NCI-H1436 treated with DMSO at 0.1 percent for 48 hours (cell line): Measurements from ENCODE around the gene CFAP54.
"Not testable (repeated sequence)": the region's sequence is repeated elsewhere in the genome, so short reads cannot be mapped to it uniquely, and the experiment has no call there.

Source experiments
- DNase-seq: peaks from one replicate; lab custom pipeline; 2025; lab: John Stamatoyannopoulos, UW

CFAP54 gene

GRCh38 chr12:96623656-96624217, 134.4 kb downstream of the CFAP54 start:
- no peak for DNase-seq

GRCh38 chr12:96635844-96636243, 146.5 kb downstream of the CFAP54 start:
- DNase-seq = no peak

- no peak for DNase-seq
Measured at GRCh38 chr12:96636895-96637294, 147.5 kb downstream of the CFAP54 start.

GRCh38 chr12:96648923-96649322, 159.5 kb downstream of the CFAP54 start:
- no peak for DNase-seq

GRCh38 chr12:96652870-96653269, 163.5 kb downstream of the CFAP54 start:
- DNase-seq = no peak

GRCh38 chr12:96658075-96658474, 168.7 kb downstream of the CFAP54 start:
- DNase-seq = no peak

GRCh38 chr12:96669786-96670185, 180.4 kb downstream of the CFAP54 start:
- DNase-seq = no peak

GRCh38 chr12:96670334-96670899, 181.0 kb downstream of the CFAP54 start:
- DNase-seq = no peak

GRCh38 chr12:96675519-96675918, 186.1 kb downstream of the CFAP54 start:
- not testable (repeated sequence) for DNase-seq

GRCh38 chr12:96677363-96677762, 188.0 kb downstream of the CFAP54 start:
- no peak for DNase-seq

GRCh38 chr12:96687719-96688118, 198.3 kb downstream of the CFAP54 start:
- DNase-seq = no peak

- no peak for DNase-seq
Measured at GRCh38 chr12:96698521-96698920, 209.1 kb downstream of the CFAP54 start.

- no peak for DNase-seq
Measured at GRCh38 chr12:96698965-96699364, 209.6 kb downstream of the CFAP54 start.

- no peak for DNase-seq
Measured at GRCh38 chr12:96701856-96702255, 212.5 kb downstream of the CFAP54 start.

- DNase-seq = no peak
Measured at GRCh38 chr12:96710127-96710745, 220.9 kb downstream of the CFAP54 start.

- no peak for DNase-seq
Measured at GRCh38 chr12:96711364-96711763, 222.0 kb downstream of the CFAP54 start.

GRCh38 chr12:96714199-96714598, 224.8 kb downstream of the CFAP54 start:
- DNase-seq = no peak

- no peak for DNase-seq
Measured at GRCh38 chr12:96719660-96720362, 230.4 kb downstream of the CFAP54 start.

- DNase-seq = no peak
Measured at GRCh38 chr12:96720363-96720705, 231.0 kb downstream of the CFAP54 start.

GRCh38 chr12:96729466-96729865, 240.1 kb downstream of the CFAP54 start:
- DNase-seq = not testable (repeated sequence)

- DNase-seq = no peak
Measured at GRCh38 chr12:96729886-96730285, 240.5 kb downstream of the CFAP54 start.

GRCh38 chr12:96743606-96744005, 254.2 kb downstream of the CFAP54 start:
- DNase-seq = no peak

- no peak for DNase-seq
Measured at GRCh38 chr12:96749999-96750398, 260.6 kb downstream of the CFAP54 start.
